GM21526 (cell line): ENCODE data around the gene IFNL3.
"Not testable (repeated sequence)": the region's sequence is repeated elsewhere in the genome, so short reads cannot be mapped to it uniquely, and the experiment has no call there.

Experiments
- ATAC-seq: cut with Tn5 transposase; IDR thresholded peaks from one replicate; pipeline ENCODE4 v1.9.1; 2021; ENCODE audit warnings: moderate library complexity; ENCODE audit not compliant: unreplicated experiment, low FRiP score

IFNL3 gene

DNA sequence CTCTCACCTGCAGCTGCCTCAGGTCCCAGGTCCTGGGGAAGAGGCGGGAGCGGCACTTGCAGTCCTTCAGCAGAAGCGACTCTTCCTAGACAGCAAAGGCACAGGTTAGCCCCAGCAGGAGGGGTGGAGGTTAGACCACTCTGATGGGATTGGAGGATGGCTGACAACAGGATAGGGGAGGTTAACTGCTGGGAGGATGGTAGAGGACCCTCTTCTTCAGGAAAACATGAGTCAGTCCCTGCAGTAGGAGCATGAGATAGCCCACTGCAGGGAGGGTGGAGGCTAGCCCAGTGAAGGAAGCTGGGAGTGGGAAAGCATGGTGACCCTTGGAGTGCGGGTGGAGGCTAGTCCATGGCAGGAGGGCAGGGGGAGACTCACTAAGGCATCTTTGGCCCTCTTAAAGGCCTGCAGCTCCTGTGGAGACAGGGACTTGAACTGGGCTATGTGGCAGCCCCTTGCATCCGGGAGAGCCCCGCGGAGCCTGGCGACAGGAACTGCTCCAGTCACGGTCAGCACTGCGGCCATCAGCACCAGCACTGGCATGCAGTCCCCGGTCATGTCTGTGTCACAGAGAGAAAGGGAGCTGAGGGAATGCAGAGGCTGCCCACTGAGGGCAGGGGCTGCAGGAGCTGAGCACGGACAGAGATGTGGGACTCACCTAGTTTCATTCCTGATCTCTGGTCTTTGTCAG, at the start of gene IFNL3:
Gene IFNL3 (minus strand): TSS at position 597 of the 691 bp plus-strand sequence. CDS start 39 bp downstream, at position 558.
- ATAC-seq, result not testable (repeated sequence)

- no peak for ATAC-seq
These were observed 48.6 kb upstream of the IFNL3 start for GRCh38 chr19:39293394-39293793.

DNA sequence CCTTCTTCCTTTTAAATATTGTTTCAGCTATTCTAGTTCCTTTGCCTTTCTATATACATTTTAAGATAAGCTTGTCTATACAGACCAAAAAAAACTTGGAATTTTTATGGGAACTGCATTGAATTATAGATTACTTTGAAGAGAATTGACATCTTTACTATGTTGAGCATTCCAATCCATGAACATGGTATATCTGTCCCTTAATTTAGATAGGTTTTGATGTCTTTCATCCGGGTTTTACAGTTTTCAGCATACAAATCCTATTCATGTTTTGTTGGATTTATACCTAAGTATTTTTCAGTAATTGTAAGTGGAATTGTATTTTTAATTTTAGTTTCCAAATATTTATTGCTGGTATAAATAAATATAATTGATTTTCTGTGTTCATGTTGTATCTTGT, 39.2 kb upstream of the IFNL3 start:
- no peak for ATAC-seq

- ATAC-seq, result no peak
These were observed 37.2 kb upstream of the IFNL3 start for GRCh38 chr19:39282021-39282420.

DNA sequence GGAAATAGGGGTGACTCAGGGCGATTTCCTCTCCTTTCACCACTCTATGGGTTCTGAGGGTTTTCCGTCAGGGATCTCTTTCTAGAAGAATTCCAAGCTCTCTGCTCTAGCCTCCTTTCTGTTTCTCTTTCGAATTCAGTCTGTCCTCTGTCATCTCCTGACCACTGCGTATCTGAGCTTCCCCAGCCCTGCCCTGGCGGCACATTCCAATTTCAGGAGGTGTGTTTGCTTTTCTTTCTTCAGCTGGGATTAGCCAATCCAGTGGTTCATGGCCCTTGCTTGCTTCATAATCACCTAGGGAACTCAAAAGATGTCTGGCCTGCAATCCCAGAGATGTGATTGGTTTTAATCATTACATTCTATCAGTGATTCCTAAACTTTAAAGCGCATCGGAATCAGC, 32.8 kb upstream of the IFNL3 start:
- no peak for ATAC-seq

GRCh38 chr19:39276740-39277139, 31.9 kb upstream of the IFNL3 start:
- no peak for ATAC-seq

DNA sequence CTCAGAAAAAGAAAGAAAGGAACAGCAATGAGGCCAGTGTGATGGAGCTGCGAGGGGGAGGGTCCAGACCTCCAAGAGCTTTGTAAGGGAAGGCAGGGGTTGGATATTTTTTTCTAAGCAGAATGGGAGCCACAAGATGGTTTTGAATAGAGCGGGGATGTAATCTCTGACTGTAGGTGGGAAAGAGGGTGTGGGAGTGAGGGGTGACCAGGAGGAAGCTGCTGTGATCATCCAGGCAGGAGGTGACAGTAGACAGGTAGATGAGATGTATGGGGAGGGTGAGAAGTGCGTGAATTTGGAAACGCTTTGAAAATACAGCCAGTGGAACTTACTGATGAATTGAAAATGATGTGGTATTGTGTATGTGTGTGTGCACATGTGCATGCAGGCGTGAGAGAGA, 30.8 kb upstream of the IFNL3 start:
- no peak for ATAC-seq

DNA sequence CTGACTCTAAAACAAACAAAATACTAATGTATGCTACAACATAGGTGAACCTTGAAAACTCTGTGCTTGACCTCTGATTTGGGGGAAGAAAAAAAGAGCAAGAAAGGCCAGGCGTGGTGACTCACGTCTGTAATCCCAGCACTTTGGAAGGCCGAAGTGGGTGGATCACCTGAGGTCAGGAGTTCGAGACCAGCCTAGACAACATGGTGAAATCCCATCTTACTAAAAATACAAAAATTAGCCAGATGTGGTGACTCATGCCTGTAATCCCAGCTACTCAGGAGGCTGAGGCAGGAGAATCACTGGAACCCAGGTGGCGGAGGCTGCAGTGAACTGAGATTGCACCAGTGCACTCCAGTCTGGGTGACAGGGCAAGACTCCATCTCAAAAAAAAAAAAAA, 29.1 kb upstream of the IFNL3 start:
- not testable (repeated sequence) for ATAC-seq

- no peak for ATAC-seq
These were observed 25.4 kb upstream of the IFNL3 start for GRCh38 chr19:39270036-39270871.

DNA sequence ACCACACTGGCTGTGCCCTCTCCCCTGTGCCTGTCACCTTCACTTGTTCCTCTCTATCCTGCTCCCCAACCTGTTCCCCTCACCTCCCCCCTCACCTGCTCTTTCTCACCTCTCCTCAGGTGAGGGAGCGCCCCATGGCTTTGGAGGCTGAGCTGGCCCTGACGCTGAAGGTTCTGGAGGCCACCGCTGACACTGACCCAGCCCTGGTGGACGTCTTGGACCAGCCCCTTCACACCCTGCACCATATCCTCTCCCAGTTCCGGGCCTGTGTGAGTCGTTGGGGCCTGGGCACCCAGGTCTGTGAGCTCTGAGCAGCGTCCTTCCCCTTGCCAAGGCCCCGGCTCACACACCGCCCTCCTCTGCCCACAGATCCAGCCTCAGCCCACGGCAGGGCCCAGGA, 24.6 kb upstream of the IFNL3 start:
- not testable (repeated sequence) for ATAC-seq

- not testable (repeated sequence) for ATAC-seq
These were observed 23.9 kb upstream of the IFNL3 start for GRCh38 chr19:39268531-39269223.

GRCh38 chr19:39268085-39268484, 23.3 kb upstream of the IFNL3 start, which contains the start of gene IFNL2:
Gene IFNL2, plus strand, starts transcription at chr19:39268396. Its CDS starts 173 bp downstream, at chr19:39268569.
- ATAC-seq, result not testable (repeated sequence)

- ATAC-seq, result no peak
These were observed 20.6 kb upstream of the IFNL3 start for GRCh38 chr19:39265321-39265916.

DNA sequence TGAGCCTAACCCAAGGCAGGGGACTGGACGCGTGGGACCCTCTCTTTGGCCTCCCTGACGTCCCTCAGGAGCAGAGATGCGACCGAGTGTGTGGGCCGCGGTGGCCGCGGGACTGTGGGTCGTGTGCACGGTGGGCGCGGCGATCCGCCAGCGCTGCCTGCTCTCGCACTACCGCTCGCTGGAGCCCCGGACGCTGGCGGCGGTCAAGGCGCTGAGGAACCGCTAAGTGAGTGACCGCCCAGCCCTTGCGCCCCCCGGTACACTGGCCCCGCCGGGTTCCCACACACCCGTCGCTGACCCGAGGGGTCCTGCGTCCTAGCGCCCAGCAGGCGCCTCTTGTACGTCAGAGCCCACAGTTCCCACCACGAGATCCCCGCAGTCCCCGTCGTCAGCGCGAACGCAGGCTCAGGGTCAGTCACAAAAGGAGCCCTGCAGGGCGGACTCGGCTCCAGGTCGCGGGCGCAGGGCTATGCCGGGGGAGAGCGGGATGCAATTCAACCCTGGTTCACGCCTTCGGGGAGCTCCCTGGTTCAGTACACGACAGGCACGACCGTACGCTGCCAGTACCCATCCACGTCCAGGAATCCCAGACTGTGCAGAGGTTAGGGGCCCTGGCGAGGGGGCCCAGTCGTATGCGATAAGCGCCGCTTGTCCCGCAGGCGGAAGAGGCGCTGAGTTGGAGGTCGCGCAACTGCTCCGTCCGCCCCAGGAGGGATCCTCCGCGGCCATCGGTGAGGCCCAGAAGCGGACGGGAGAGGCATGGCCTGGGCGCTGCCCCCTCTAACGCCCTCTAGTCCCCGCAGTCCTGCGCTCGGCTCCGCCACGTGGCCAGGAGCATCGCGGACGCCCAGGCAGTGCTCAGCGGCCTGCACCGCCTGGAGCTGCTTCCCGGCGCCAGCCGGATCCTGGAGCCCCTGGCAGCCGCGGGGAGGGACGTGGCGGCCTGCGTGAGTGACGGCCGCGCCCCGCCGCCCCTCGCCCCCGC, 19.8 kb upstream of the IFNL3 start:
- ATAC-seq, result no peak

DNA sequence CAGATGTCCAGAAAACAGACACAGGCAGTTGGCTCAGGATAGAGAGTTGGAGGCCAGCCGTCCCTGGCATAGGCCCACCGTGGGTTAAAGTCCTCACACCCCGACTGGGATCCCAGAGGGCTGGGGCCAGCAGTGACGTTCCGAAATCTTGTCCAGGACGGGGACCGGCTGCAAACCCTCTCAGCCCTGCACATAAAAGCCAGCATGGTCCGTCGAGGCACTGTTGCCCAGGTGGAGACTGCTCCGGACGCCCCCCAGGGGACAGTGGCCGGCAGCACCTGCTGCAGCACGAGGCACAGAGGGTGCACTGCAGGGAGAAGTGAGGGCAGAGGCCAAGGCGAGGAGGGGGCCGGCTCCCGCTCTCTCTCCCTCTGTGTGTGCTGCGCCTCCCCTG, 19.1 kb upstream of the IFNL3 start:
- no peak for ATAC-seq

DNA sequence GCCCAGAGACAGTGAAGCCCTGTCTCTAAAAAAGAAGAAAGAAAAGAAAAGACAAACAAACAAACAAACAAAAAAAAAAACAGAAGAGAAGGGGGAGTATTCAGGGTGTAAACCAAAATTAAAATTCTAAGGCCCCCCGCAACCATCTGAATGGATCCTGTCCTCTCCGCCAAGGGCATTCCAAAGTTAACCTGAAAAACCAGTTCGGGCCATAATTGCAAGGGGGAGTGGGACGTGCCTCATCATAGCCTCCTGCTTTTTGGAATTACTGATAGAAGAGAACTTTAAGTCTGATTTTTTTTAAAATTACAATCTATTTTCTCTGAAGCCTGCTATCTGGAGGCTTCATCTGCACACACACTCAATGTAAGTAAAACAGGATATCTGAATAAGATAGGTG, 17.7 kb upstream of the IFNL3 start:
- ATAC-seq, result no peak

DNA sequence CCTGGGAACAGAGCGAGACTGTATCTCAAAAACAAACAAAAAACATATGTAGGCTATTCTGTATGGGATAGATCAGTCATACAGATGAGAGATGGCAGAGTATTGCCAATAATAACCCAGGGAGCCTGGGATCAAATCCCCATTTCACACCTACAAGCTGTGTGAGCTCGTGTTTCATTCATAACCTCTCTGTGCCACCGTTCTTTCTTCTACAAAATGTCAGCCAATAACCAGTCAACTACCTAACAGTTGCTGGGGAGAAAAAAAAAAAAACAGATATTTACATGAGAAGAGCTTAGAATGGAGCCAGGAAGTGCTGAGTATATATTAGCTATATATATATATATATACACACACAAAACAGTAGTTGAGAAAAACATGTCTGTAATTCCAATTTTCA, 16.9 kb upstream of the IFNL3 start:
- ATAC-seq, result no peak

GRCh38 chr19:39257227-39257626, 12.4 kb upstream of the IFNL3 start:
- ATAC-seq, result no peak

DNA sequence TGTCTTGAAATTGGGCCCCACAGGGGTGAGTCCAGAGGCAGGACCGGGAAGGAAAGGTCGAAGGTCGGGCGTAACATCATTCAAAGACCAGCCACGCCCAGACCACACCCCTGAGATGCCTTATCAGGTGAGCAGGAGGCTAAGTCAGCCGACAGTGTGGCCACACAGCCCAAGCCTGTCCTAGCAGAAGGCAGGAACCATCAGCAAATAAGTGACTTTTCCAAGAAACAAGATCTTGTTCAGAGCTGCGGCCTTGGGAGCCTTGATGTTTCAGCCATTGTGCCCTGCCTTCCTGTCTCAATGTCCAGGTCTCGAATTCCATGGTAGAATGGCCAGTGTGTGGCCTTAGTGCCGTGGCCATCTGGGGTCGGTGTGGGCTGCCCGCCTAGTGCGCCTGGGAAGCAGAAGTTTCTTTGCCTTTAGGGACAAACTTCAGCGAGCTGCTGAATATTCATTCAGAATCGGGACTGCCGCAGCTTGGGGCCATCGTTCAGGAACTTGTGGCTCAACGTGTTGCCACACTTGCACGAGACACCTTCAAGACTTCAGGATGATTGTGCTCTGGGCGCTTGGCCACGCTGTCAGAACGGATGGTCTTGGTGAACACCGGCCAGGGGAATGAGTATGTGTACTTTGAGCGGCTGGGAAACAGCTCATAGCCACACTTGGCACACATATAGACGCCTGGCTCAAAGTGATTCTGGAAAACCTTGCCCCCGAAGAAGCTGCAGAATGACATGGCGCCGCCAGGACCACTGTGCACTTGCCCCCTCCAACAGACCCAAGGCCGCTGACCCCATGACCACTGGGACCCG, 9.9 kb upstream of the IFNL3 start:
- no peak for ATAC-seq
